Muscle of leg (tissue), 11 donors: ENCODE results near the gene CAMKK1. TPM values are rescaled to one million over a fixed set of nuclear protein-coding genes. Genes with fewer than 3 reads are reported as not detected.

ENCODE experiments used
- DNase-seq: peaks from one replicate; pipeline ENCODE4 v3.0.0; 2013
- H3K27ac ChIP-seq: one replicate; pipeline ENCODE4 v1.5.1; 2013; ENCODE audit warnings: mild to moderate bottlenecking, low read length, control low read depth
- H3K27me3 ChIP-seq: one replicate; pipeline ENCODE4 v1.6.1; 2013; ENCODE audit warnings: low read length; ENCODE audit not compliant: control insufficient read depth, insufficient read depth
- H3K36me3 ChIP-seq: one replicate; pipeline ENCODE4 v1.6.1; 2013; ENCODE audit warnings: low read length; ENCODE audit not compliant: control insufficient read depth, insufficient read depth
- H3K4me1 ChIP-seq: one replicate; pipeline ENCODE4 v1.6.1; 2013; ENCODE audit warnings: low read length; ENCODE audit not compliant: control insufficient read depth, insufficient read depth
- H3K4me3 ChIP-seq: one replicate; pipeline ENCODE4 v1.5.1; 2013; ENCODE audit warnings: low read length, control low read depth
- H3K9me3 ChIP-seq: replicated peaks from 2 replicates; pipeline ENCODE4 v1.6.1; 2013; ENCODE audit warnings: low read depth, low read length; ENCODE audit not compliant: control insufficient read depth
- WGBS: methylation state at CpG from one replicate; pipeline ENCODE4 v1.1.5; 2013; ENCODE audit warnings: missing lambda C conversion rate; ENCODE audit not compliant: insufficient coverage; 5-methylcytosine and 5-hydroxymethylcytosine counted together
- polyA plus RNA-seq, 8 donors: library from polyadenylated mRNA; unstranded; fragments of 120-200 nt; gene quantifications; one replicate each; pipeline versions ENCODE4 v1.2.1 to v1.2.3, GENCODE V29; 2013; ENCODE audit warnings: inconsistent platforms in 1 of 8, low replicate concordance in 1 of 8; ENCODE audit not compliant: insufficient read length in 8 of 8, insufficient read depth in 1 of 8
- total RNA-seq: library from RNA; stranded (reverse); fragments of 120-200 nt; gene quantifications from one replicate; pipeline ENCODE4 v1.2.4, GENCODE V29; 2013

The CAMKK1 gene
- total and polyA plus RNA-seq, 9 donors: 5.9 to 9.5 (median 7.6) TPM

- peak; percentile 50 for DNase-seq
- peaks cover 42% of the 10 kb centered on the region for H3K36me3 ChIP-seq
- 39% methylated on average over 20 of the region's 25 CpGs for WGBS
Observed at GRCh38 chr17:3879591-3880417, 13.0 kb downstream of the CAMKK1 start.

DNA sequence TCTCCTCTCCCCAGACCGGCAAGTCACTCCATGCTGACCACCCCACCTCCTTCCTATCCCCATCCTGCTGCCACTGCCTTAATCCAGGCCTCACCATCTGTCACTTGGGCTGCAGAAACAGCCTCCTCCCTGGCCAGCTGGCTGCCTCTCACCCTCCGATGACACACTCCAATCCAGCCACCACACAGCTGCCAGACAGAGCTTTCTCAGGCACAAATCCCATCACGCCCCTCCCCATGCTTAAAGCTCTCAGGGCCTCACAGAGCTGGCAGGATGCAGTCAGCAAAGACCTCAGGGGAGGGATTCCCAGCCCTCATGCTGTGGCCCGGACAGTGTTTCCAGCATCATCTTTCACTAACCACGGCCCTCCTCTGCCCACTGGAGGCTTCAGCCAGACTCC, 13.7 kb downstream of the CAMKK1 start:
- H3K4me1 ChIP-seq: peaks cover 34% of the 10 kb centered on the region
- peaks cover 37% of the 10 kb centered on the region for H3K36me3 ChIP-seq
- H3K4me3 ChIP-seq: no peak overlapping the region
- peak overlapping the region; percentile 65 for H3K27ac ChIP-seq
- DNase-seq: peak; percentile 93
- no peaks in the 10 kb centered on the region for H3K9me3 ChIP-seq
- 25% methylated on average over 5 of the region's 5 CpGs for WGBS
- no peaks in the 10 kb centered on the region for H3K27me3 ChIP-seq

More at GRCh38 chr17:3879591-3880417, 13.0 kb downstream of the CAMKK1 start:
- Histone ChIP-seq H3K4me3 (no peak overlapping the region), H3K4me1 (peaks cover 34% of the 10 kb centered on the region), H3K27me3 (peaks cover 1% of the 10 kb centered on the region), H3K9me3 (no peaks in the 10 kb centered on the region), H3K27ac (peak overlapping the region; percentile 65)

GRCh38 chr17:3877220-3877619, 15.6 kb downstream of the CAMKK1 start:
- Histone ChIP-seq H3K27me3 (no peaks in the 10 kb centered on the region), H3K9me3 (no peaks in the 10 kb centered on the region), H3K36me3 (peaks cover 42% of the 10 kb centered on the region), H3K27ac (no peak overlapping the region), H3K4me1 (peaks cover 34% of the 10 kb centered on the region), H3K4me3 (no peak overlapping the region)
- 74% methylated on average over 3 of the region's 8 CpGs for WGBS
- DNase-seq: no peak

- 100% methylated on average over 5 of the region's 7 CpGs for WGBS
- H3K27ac ChIP-seq: no peak overlapping the region
- peaks cover 37% of the 10 kb centered on the region for H3K4me1 ChIP-seq
Observed at GRCh38 chr17:3875317-3875716, 17.5 kb downstream of the CAMKK1 start.

GRCh38 chr17:3873862-3874261, 19.0 kb downstream of the CAMKK1 start:
- Histone ChIP-seq H3K4me1 (peaks cover 22% of the 10 kb centered on the region), H3K4me3 (no peak overlapping the region), H3K27ac (no peak overlapping the region), H3K27me3 (no peaks in the 10 kb centered on the region), H3K36me3 (peaks cover 51% of the 10 kb centered on the region), H3K9me3 (no peaks in the 10 kb centered on the region)
- no peak for DNase-seq
- WGBS: 91% methylated on average over 7 of the region's 10 CpGs

More at GRCh38 chr17:3875317-3875716, 17.5 kb downstream of the CAMKK1 start:
- DNase-seq: no peak
- Histone ChIP-seq H3K9me3 (no peaks in the 10 kb centered on the region), H3K27me3 (no peaks in the 10 kb centered on the region), H3K4me3 (no peak overlapping the region), H3K36me3 (peaks cover 41% of the 10 kb centered on the region)

DNA sequence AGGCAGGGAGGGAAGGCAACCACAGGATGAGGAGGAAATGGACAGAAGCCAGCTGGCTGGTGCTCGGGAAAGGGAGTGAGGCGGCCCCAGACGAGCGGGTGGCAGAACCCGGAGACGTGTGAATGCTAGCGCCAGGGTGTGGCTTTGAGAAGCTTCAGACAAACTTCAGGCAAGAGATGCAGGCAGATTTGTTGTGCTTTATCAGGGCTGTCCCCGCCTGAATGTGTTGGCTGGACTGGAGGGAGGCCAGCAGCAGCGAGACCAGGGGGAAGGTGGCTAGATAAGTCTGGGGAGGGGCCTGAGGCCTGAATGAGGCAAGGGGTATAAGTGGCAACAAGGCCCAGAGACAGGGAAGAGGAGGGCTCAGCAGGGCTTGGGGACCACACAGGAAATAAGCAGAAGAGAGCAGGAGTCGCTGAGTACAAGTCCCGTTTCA, 22.0 kb downstream of the CAMKK1 start:
- DNase-seq: no peak
- Histone ChIP-seq H3K9me3 (no peaks in the 10 kb centered on the region), H3K4me3 (no peak overlapping the region), H3K36me3 (peaks cover 45% of the 10 kb centered on the region), H3K27me3 (no peaks in the 10 kb centered on the region), H3K27ac (no peak overlapping the region), H3K4me1 (peaks cover 22% of the 10 kb centered on the region)
- 45% methylated on average over 9 of the region's 11 CpGs for WGBS

- peaks cover 37% of the 10 kb centered on the region for H3K4me1 ChIP-seq
- no peak for DNase-seq
- peaks cover 25% of the 10 kb centered on the region for H3K36me3 ChIP-seq
Observed at GRCh38 chr17:3867606-3868005, 25.2 kb downstream of the CAMKK1 start.

DNA sequence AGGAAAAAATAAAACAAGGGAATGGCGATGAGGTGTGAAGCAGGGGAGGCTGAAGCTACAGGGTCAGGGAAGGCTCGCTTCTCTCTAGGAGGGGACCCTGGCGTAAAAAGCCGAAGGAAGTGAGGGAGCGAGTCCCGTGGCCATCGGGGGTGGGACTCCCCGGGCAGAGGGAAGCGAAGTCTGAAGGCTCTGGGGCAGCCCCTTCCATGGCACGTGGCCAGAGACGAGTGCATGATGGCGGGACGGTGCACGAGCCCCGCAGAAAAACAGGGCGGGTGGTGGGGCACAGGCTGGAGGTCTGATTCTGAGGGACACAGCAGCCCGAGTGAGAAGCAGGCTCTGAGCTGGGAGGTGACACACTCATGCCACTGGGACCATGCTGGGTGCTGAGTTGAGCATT, 25.7 kb downstream of the CAMKK1 start:
- no peak overlapping the region for H3K27ac ChIP-seq

More at GRCh38 chr17:3867606-3868005, 25.2 kb downstream of the CAMKK1 start:
- Histone ChIP-seq H3K27me3 (no peaks in the 10 kb centered on the region), H3K27ac (no peak overlapping the region), H3K4me3 (no peak overlapping the region), H3K9me3 (no peaks in the 10 kb centered on the region)
- 57% methylated on average over 11 of the region's 11 CpGs for WGBS

GRCh38 chr17:3866276-3866675, 26.6 kb downstream of the CAMKK1 start:
- H3K36me3 ChIP-seq: peaks cover 22% of the 10 kb centered on the region
- peak; percentile 69 for DNase-seq
- H3K9me3 ChIP-seq: no peaks in the 10 kb centered on the region
- 88% methylated on average over 21 of the region's 21 CpGs for WGBS
- peak overlapping the region; percentile 20 for H3K27ac ChIP-seq
- no peaks in the 10 kb centered on the region for H3K27me3 ChIP-seq
- no peak overlapping the region for H3K4me3 ChIP-seq
- peaks cover 45% of the 10 kb centered on the region for H3K4me1 ChIP-seq

More for the DNA sequence above, 25.7 kb downstream of the CAMKK1 start:
- no peak for DNase-seq
- H3K9me3 ChIP-seq: no peaks in the 10 kb centered on the region
- peaks cover 40% of the 10 kb centered on the region for H3K4me1 ChIP-seq
- H3K36me3 ChIP-seq: peaks cover 20% of the 10 kb centered on the region
- WGBS: 74% methylated on average over 17 of the region's 17 CpGs
- H3K27me3 ChIP-seq: no peaks in the 10 kb centered on the region
- H3K4me3 ChIP-seq: no peak overlapping the region

- Histone ChIP-seq H3K36me3 (peaks cover 29% of the 10 kb centered on the region), H3K4me1 (peaks cover 50% of the 10 kb centered on the region), H3K9me3 (no peaks in the 10 kb centered on the region), H3K4me3 (no peak overlapping the region), H3K27ac (no peak overlapping the region), H3K27me3 (no peaks in the 10 kb centered on the region)
- WGBS: 56% methylated on average over 5 of the region's 8 CpGs
- no peak for DNase-seq
Observed at GRCh38 chr17:3865176-3865575, 27.7 kb downstream of the CAMKK1 start.
